ENCODE measurements around the gene KLHL10. TPM values are rescaled to one million over a fixed set of nuclear protein-coding genes. Genes with fewer than 3 reads are reported as not detected.
"Not testable (repeated sequence)": the region's sequence is repeated elsewhere in the genome, so short reads cannot be mapped to it uniquely, and the experiment has no call there.

KLHL10 gene
- total and polyA plus RNA-seq, 4 donors: 0.08 to 0.12 (median 0.09) TPM; not detected in 1

GRCh38 chr17:41823141-41823524, 14.5 kb upstream of the KLHL10 start:
- Histone ChIP-seq H3K4me3 (no peak overlapping the region), H3K27me3 (ENCODE audit: control insufficient read depth in 3 of 3, insufficient read depth in 3 of 3, low read length in 2 of 3) (no peaks in the 10 kb centered on the region), H3K9me3 (ENCODE audit: control insufficient read depth in 4 of 4, insufficient read depth in 3 of 4, low read length in 3 of 4) (no peaks in the 10 kb centered on the region), H3K36me3 (ENCODE audit: control insufficient read depth in 4 of 4, insufficient read depth in 4 of 4, low read length in 4 of 4) (peaks cover 14 to 20% (median 16%) of the 10 kb centered on the region in 4 donors), H3K27ac (ENCODE audit: low read depth in 1 of 2, low read length in 1 of 2) (no peak overlapping the region), H3K9ac (ENCODE audit: insufficient read depth in 1 of 2, low read length in 2 of 2) (no peak overlapping the region), H3K4me1 (ENCODE audit: control insufficient read depth in 5 of 5, insufficient read depth in 5 of 5, low read length in 5 of 5) (no peaks in the 10 kb centered on the region)
- WGBS, 2 donors: 80 to 94% methylated on average over 1 of the region's 1 CpG
- DNase-seq (no peak), ATAC-seq (ENCODE audit: insufficient read depth, low FRiP score) (no peak)
- TF ChIP-seq CTCF (IDR thresholded peaks at IDR 0.05; ENCODE audit: control extremely low read depth, extremely low read depth): no peak

DNA sequence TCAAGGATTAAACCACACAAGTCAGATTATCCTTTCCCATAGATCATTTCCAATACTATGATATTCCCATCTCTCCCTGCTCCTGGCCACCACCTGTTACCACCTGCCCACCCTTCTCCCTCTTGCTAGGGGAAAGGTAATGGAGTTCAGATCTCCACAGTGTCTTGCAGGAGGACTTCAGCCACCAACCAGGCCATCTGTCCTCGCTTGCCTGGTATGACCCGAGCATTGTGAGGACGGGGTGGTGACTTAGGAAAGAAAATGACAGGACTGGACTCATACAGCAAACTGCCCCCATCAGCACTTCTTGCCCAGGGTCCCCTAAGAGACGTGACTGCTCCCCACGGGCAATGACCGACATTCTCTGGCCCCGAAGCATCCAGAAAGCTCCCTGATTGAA, 14.0 kb upstream of the KLHL10 start:
- H3K4me3 ChIP-seq: no peak overlapping the region
- DNase-seq: no peak
- WGBS, 2 donors: 91 to 95% methylated on average over 7 of the region's 7 CpGs
- H3K9ac ChIP-seq (ENCODE audit: insufficient read depth in 1 of 2, low read length in 2 of 2): no peak overlapping the region
- H3K27me3 ChIP-seq (ENCODE audit: control insufficient read depth in 3 of 3, insufficient read depth in 3 of 3, low read length in 2 of 3): no peaks in the 10 kb centered on the region
- no peak for TF ChIP-seq CTCF (IDR thresholded peaks at IDR 0.05; ENCODE audit: control extremely low read depth, extremely low read depth)
- no peaks in the 10 kb centered on the region for H3K9me3 ChIP-seq (ENCODE audit: control insufficient read depth in 4 of 4, insufficient read depth in 3 of 4, low read length in 3 of 4)
- no peak overlapping the region for H3K27ac ChIP-seq (ENCODE audit: low read depth in 1 of 2, low read length in 1 of 2)
- ATAC-seq (ENCODE audit: insufficient read depth, low FRiP score): no peak
- H3K36me3 ChIP-seq (ENCODE audit: control insufficient read depth in 4 of 4, insufficient read depth in 4 of 4, low read length in 4 of 4): peaks cover 10 to 19% (median 18%) of the 10 kb centered on the region in 4 donors
- H3K4me1 ChIP-seq (ENCODE audit: control insufficient read depth in 5 of 5, insufficient read depth in 5 of 5, low read length in 5 of 5): no peaks in the 10 kb centered on the region

DNA sequence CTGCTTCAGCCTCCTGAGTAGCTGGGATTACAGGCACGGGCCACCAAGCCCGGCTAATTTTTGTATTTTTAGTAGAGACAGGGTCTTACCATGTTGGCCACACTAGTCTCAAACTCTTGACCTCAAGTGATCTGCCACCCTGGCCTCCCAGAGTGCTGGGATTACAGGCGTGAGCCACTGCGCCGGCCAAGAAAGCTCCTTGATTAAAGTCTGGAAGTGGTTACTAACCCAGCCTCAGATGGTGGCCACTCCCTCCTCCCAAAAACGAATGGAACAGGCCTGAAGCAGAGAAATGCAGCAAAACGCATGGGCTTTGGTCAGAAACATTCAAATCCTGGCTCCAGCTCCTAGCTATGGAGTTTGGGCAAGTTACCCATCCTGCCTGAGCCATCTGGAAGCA, 13.5 kb upstream of the KLHL10 start:
- no peaks in the 10 kb centered on the region for H3K9me3 ChIP-seq (ENCODE audit: control insufficient read depth in 4 of 4, insufficient read depth in 3 of 4, low read length in 3 of 4)
- DNase-seq: no peak
- H3K27me3 ChIP-seq (ENCODE audit: control insufficient read depth in 3 of 3, insufficient read depth in 3 of 3, low read length in 2 of 3): no peaks in the 10 kb centered on the region
- TF ChIP-seq CTCF (IDR thresholded peaks at IDR 0.05; ENCODE audit: control extremely low read depth, extremely low read depth): no peak
- no peak overlapping the region for H3K4me3 ChIP-seq
- H3K27ac ChIP-seq (ENCODE audit: low read depth in 1 of 2, low read length in 1 of 2): no peak overlapping the region
- no peak for ATAC-seq (ENCODE audit: insufficient read depth, low FRiP score)
- H3K9ac ChIP-seq (ENCODE audit: insufficient read depth in 1 of 2, low read length in 2 of 2): no peak overlapping the region
- 66 to 78% methylated on average over 7 of the region's 7 CpGs for WGBS, 2 donors
- no peaks in the 10 kb centered on the region for H3K4me1 ChIP-seq (ENCODE audit: control insufficient read depth in 5 of 5, insufficient read depth in 5 of 5, low read length in 5 of 5)
- H3K36me3 ChIP-seq (ENCODE audit: control insufficient read depth in 4 of 4, insufficient read depth in 4 of 4, low read length in 4 of 4): peaks cover 8 to 23% (median 20%) of the 10 kb centered on the region in 4 donors

GRCh38 chr17:41825175-41825845, 12.3 kb upstream of the KLHL10 start:
- no peak overlapping the region for H3K27ac ChIP-seq (ENCODE audit: low read depth in 1 of 2, low read length in 1 of 2)
- ATAC-seq (ENCODE audit: insufficient read depth, low FRiP score) (no peak), DNase-seq (no peak)
- H3K27me3 ChIP-seq (ENCODE audit: control insufficient read depth in 3 of 3, insufficient read depth in 3 of 3, low read length in 2 of 3): no peaks in the 10 kb centered on the region
- TF ChIP-seq CTCF (IDR thresholded peaks at IDR 0.05; ENCODE audit: control extremely low read depth, extremely low read depth): no peak
- peaks cover 13 to 30% (median 26%) of the 10 kb centered on the region in 4 donors for H3K36me3 ChIP-seq (ENCODE audit: control insufficient read depth in 4 of 4, insufficient read depth in 4 of 4, low read length in 4 of 4)
- no peak overlapping the region for H3K9ac ChIP-seq (ENCODE audit: insufficient read depth in 1 of 2, low read length in 2 of 2)
- no peak overlapping the region for H3K4me3 ChIP-seq
- H3K9me3 ChIP-seq (ENCODE audit: control insufficient read depth in 4 of 4, insufficient read depth in 3 of 4, low read length in 3 of 4): no peaks in the 10 kb centered on the region
- H3K4me1 ChIP-seq (ENCODE audit: control insufficient read depth in 5 of 5, insufficient read depth in 5 of 5, low read length in 5 of 5): no peaks in the 10 kb centered on the region
- WGBS, 2 donors: 93 to 95% methylated on average over 19 of the region's 19 CpGs

DNA sequence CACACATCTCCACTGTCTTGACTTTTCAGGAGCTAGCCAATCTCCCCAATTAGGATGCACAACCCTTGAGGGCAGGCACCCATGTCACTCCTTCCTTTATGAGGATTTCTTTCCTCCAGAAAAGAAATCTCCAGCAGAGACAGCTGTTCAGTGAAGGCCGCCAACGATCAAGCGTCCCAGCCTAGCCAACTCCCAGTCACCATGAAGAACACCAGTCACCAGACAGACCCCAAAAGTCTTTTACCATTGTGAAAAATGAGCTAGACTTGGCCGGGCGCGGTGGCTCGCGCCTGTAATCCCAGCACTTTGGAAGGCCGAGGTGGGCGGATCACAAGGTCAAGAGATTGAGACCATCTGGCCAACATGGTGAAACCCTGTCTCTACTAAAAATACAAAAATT, 7.7 kb upstream of the KLHL10 start:
- not testable (repeated sequence) for H3K27me3 ChIP-seq (ENCODE audit: control insufficient read depth in 3 of 3, insufficient read depth in 3 of 3, low read length in 2 of 3); ATAC-seq (ENCODE audit: insufficient read depth, low FRiP score); DNase-seq; H3K9me3 ChIP-seq (ENCODE audit: control insufficient read depth in 4 of 4, insufficient read depth in 3 of 4, low read length in 3 of 4); H3K4me1 ChIP-seq (ENCODE audit: control insufficient read depth in 5 of 5, insufficient read depth in 5 of 5, low read length in 5 of 5); H3K9ac ChIP-seq (ENCODE audit: insufficient read depth in 1 of 2, low read length in 2 of 2); H3K27ac ChIP-seq (ENCODE audit: low read depth in 1 of 2, low read length in 1 of 2); H3K4me3 ChIP-seq
- 86 to 90% methylated on average over 10 of the region's 10 CpGs for WGBS, 2 donors
- H3K36me3 ChIP-seq (ENCODE audit: control insufficient read depth in 4 of 4, insufficient read depth in 4 of 4, low read length in 4 of 4): peaks cover 16 to 42% (median 29%) of the 10 kb centered on the region in 4 donors
